Stimulated activated naive CD4-positive, alpha-beta T cell treated with Interleukin-2 at 50 U/mL for 16 hours (primary cell): ENCODE data around the gene PANX1.
A peak's percentile ranks its signal among the peaks of the same experiment; 100 is the strongest.

Source experiments
- DNase-seq: peaks from one replicate; lab custom pipeline; 2025; lab: John Stamatoyannopoulos, UW

Gene PANX1

GRCh38 chr11:94129512-94130297 lies 1.1 kb downstream of the PANX1 start:
- DNase-seq: no peak

GRCh38 chr11:94130298-94131046 lies 1.8 kb downstream of the PANX1 start:
- no peak for DNase-seq

- no peak for DNase-seq
These were observed 2.5 kb downstream of the PANX1 start for GRCh38 chr11:94131047-94131717.

GRCh38 chr11:94131718-94132115 lies 3.1 kb downstream of the PANX1 start:
- DNase-seq: no peak

GRCh38 chr11:94132152-94132558 lies 3.5 kb downstream of the PANX1 start:
- no peak for DNase-seq

GRCh38 chr11:94132823-94133408 lies 4.3 kb downstream of the PANX1 start:
- no peak for DNase-seq

GRCh38 chr11:94133752-94134151 lies 5.1 kb downstream of the PANX1 start:
- DNase-seq: no peak

GRCh38 chr11:94134651-94135512 lies 6.2 kb downstream of the PANX1 start:
- peak; percentile 3 for DNase-seq

- DNase-seq: no peak
These were observed 10.8 kb downstream of the PANX1 start for GRCh38 chr11:94139416-94139815.

- no peak for DNase-seq
These were observed 11.6 kb downstream of the PANX1 start for GRCh38 chr11:94140154-94140655.

- no peak for DNase-seq
These were observed 13.1 kb downstream of the PANX1 start for GRCh38 chr11:94141511-94142307.

- no peak for DNase-seq
These were observed 14.0 kb downstream of the PANX1 start for GRCh38 chr11:94142308-94143281.

GRCh38 chr11:94144216-94144615 lies 15.6 kb downstream of the PANX1 start:
- no peak for DNase-seq

GRCh38 chr11:94144664-94145063 lies 16.0 kb downstream of the PANX1 start:
- DNase-seq: no peak

- no peak for DNase-seq
These were observed 16.8 kb downstream of the PANX1 start for GRCh38 chr11:94145431-94145830.

GRCh38 chr11:94145916-94146315 lies 17.3 kb downstream of the PANX1 start:
- DNase-seq: no peak

- no peak for DNase-seq
These were observed 18.8 kb downstream of the PANX1 start for GRCh38 chr11:94147433-94147845.

- no peak for DNase-seq
These were observed 19.5 kb downstream of the PANX1 start for GRCh38 chr11:94148189-94148588.

- no peak for DNase-seq
These were observed 20.9 kb downstream of the PANX1 start for GRCh38 chr11:94149431-94150017.
